HG03175 (cell line): Measurements from ENCODE around the gene PDXK.

Experiments used
- ATAC-seq: cut with Tn5 transposase; IDR thresholded peaks from one replicate; pipeline ENCODE4 v1.9.1; 2021; ENCODE audit warnings: mild to moderate bottlenecking, moderate library complexity; ENCODE audit not compliant: unreplicated experiment

PDXK gene

GRCh38 chr21:43761886-43762285, 43.0 kb downstream of the PDXK start:
- ATAC-seq: no peak

GRCh38 chr21:43762303-43763128, 43.6 kb downstream of the PDXK start:
- ATAC-seq: no peak

- ATAC-seq: no peak
Observed at GRCh38 chr21:43763901-43764523, 45.1 kb downstream of the PDXK start.

GRCh38 chr21:43764576-43765495, 45.9 kb downstream of the PDXK start:
- no peak for ATAC-seq

GRCh38 chr21:43766734-43767497, 48.0 kb downstream of the PDXK start:
- no peak for ATAC-seq

- no peak for ATAC-seq
Observed at GRCh38 chr21:43767498-43767983, 48.6 kb downstream of the PDXK start.

- no peak for ATAC-seq
Observed at GRCh38 chr21:43767984-43768867, 49.3 kb downstream of the PDXK start.

- no peak for ATAC-seq
Observed at GRCh38 chr21:43768868-43769167, 49.9 kb downstream of the PDXK start.

GRCh38 chr21:43769325-43769958, 50.5 kb downstream of the PDXK start:
- no peak for ATAC-seq

GRCh38 chr21:43770066-43770655, 51.2 kb downstream of the PDXK start:
- no peak for ATAC-seq

GRCh38 chr21:43771199-43771675, 52.3 kb downstream of the PDXK start:
- ATAC-seq: no peak

- no peak for ATAC-seq
Observed at GRCh38 chr21:43771698-43772424, 52.9 kb downstream of the PDXK start.

GRCh38 chr21:43772425-43772821, 53.5 kb downstream of the PDXK start:
- no peak for ATAC-seq

- no peak for ATAC-seq
Observed at GRCh38 chr21:43774163-43774562, 55.2 kb downstream of the PDXK start.

- ATAC-seq: no peak
Observed at GRCh38 chr21:43775190-43775589, 56.3 kb downstream of the PDXK start.

- peak; percentile 68 for ATAC-seq
Observed at GRCh38 chr21:43775795-43776430, 57.0 kb downstream of the PDXK start, which contains the start of gene CSTB. CSTB (minus strand) TSS chr21:43776308; CDS start chr21:43776269, 39 bp downstream.

GRCh38 chr21:43777953-43778352, 59.0 kb downstream of the PDXK start:
- no peak for ATAC-seq
